K562 (cell line): Measurements from ENCODE around the gene WWC2. TPM values are rescaled to one million over a fixed set of nuclear protein-coding genes. Genes with fewer than 3 reads are reported as not detected.

ENCODE experiments used
- ATAC-seq: fragments of 200-7000 bp; cut with Tn5 transposase; 3 replicates; pipeline ENCODE4 v1.9.1; 2020; ENCODE audit warnings: moderate library complexity
- BruUV-seq: library from RNA; stranded (reverse); fragments of 400-500 nt; replicated peaks from 2 replicates; lab custom pipeline; 2021; lab: Mats Ljungman, UMichigan
- CTCF ChIA-PET: fragments of 300-600 bp; formaldehyde crosslinking; extraction: SDS; loops from one replicate; lab custom pipeline; 2021; ENCODE audit warnings: low intra/inter-chr PET ratio; lab: Yijun Ruan, JAX
- POLR2A ChIA-PET: fragments of 300-600, 350-650 bp; sonication (Branson Sonifier 250); formaldehyde crosslinking; extraction: SDS; loops from one replicate; lab custom pipeline; 2021; ENCODE audit warnings: antibody characterized with exemption, inconsistent platforms; lab: Yijun Ruan, JAX
- DNase-seq, 4 experiments: peaks; one replicate each; pipeline versions ENCODE4 v3.0.0 to v3.0.0-alpha.2; 2011 to 2018; ENCODE audit warnings: low spot score in 3 of 4, mixed read lengths in 3 of 4; ENCODE audit errors: extremely low read depth in 1 of 4
- FAIRE-seq: peaks from 2 replicates; lab custom pipeline; 2011; peaks lifted over from hg19 to GRCh38; lab: Jason Lieb, UNC
- H2AFZ ChIP-seq: 2 replicates; pipeline ENCODE4 v1.6.0; 2011; ENCODE audit warnings: low read depth, low read length, control low read depth, inconsistent platforms
- H3K27ac ChIP-seq: fragments of 200-600 bp; 3 replicates; pipeline ENCODE4 v1.8.0; 2011; ENCODE audit warnings: low read depth, mild to moderate bottlenecking, control low read depth, inconsistent platforms, low read length, moderate library complexity, mixed read lengths; ENCODE audit errors: extremely low read depth
- H3K27me3 ChIP-seq, 2 experiments: fragments of 300-600 bp in 1 of 2; 2 replicates in 1 of 2; 3 replicates in 1 of 2; pipeline versions ENCODE4 v1.6.0 to v1.8.0; 2011; ENCODE audit warnings: inconsistent platforms in 2 of 2, low read length in 2 of 2, mild to moderate bottlenecking in 1 of 2, mixed read lengths in 1 of 2, moderate library complexity in 1 of 2; ENCODE audit not compliant: control insufficient read depth in 2 of 2, insufficient read depth in 2 of 2
- H3K36me3 ChIP-seq: fragments of 300-600 bp; 3 replicates; pipeline ENCODE4 v1.8.0; 2011; ENCODE audit warnings: mild to moderate bottlenecking, low read length, inconsistent platforms; ENCODE audit not compliant: control insufficient read depth, insufficient read depth
- H3K4me1 ChIP-seq, 2 experiments: fragments of 200-600 bp in 1 of 2; replicated peaks in 1 of 2; 2 replicates in 1 of 2; 3 replicates in 1 of 2; pipeline versions ENCODE4 v1.5.1 to v1.8.0; 2011; ENCODE audit warnings: inconsistent platforms in 2 of 2, low read length in 2 of 2, mild to moderate bottlenecking in 1 of 2, mixed read lengths in 1 of 2, moderate library complexity in 1 of 2; ENCODE audit not compliant: control insufficient read depth in 2 of 2, insufficient read depth in 2 of 2
- H3K4me2 ChIP-seq: 2 replicates; pipeline ENCODE4 v1.6.1; 2011; ENCODE audit warnings: low read length, control low read depth, inconsistent platforms, mixed read lengths; ENCODE audit not compliant: insufficient read depth
- H3K4me3 ChIP-seq: fragments of 200-600 bp; sonication (generic), shearing (Covaris generic); 2 replicates; pipeline ENCODE4 v1.5.1; 2016; ENCODE audit warnings: control low read depth, inconsistent platforms
- H3K79me2 ChIP-seq: fragments of 200-600 bp; 3 replicates; pipeline ENCODE4 v1.8.0; 2011; ENCODE audit warnings: low read length, inconsistent platforms; ENCODE audit not compliant: control insufficient read depth, insufficient read depth
- H3K9ac ChIP-seq, 2 experiments: 2 replicates each; pipeline versions ENCODE4 v1.6.0 to v1.6.1; 2011; ENCODE audit warnings: low read depth in 2 of 2, low read length in 2 of 2, control low read depth in 1 of 2, inconsistent platforms in 1 of 2, mild to moderate bottlenecking in 1 of 2, mixed read lengths in 1 of 2; ENCODE audit not compliant: insufficient read depth in 1 of 2
- H3K9me1 ChIP-seq: one replicate; pipeline ENCODE4 v1.6.0; 2011; ENCODE audit warnings: inconsistent platforms, mild to moderate bottlenecking, low read length, moderate library complexity; ENCODE audit not compliant: control insufficient read depth, insufficient read depth
- H3K9me3 ChIP-seq: replicated peaks from 2 replicates; pipeline ENCODE4 v1.5.1; 2011; ENCODE audit warnings: low read depth, low read length, inconsistent platforms; ENCODE audit not compliant: control insufficient read depth, insufficient read depth
- H4K20me1 ChIP-seq: replicated peaks from 2 replicates; pipeline ENCODE4 v1.6.1; 2011; ENCODE audit warnings: low read length, inconsistent platforms, mixed read lengths; ENCODE audit not compliant: control insufficient read depth, insufficient read depth
- BRF2 ChIP-seq: IDR thresholded peaks from 3 replicates; pipeline ENCODE4 v1.6.1; 2011; ENCODE audit warnings: borderline replicate concordance, mild to moderate bottlenecking; ENCODE audit not compliant: insufficient read length, insufficient read depth
- CBX8 ChIP-seq: fragments of 200-600 bp; sonication (generic); IDR thresholded peaks from 2 replicates; pipeline ENCODE4 v1.6.1; 2012; ENCODE audit warnings: borderline replicate concordance, mixed run types, low read depth, mild to moderate bottlenecking, moderate library complexity, mixed read lengths, low read length, control low read depth, inconsistent platforms; ENCODE audit not compliant: poor library complexity, severe bottlenecking; ENCODE audit errors: extremely low read depth
- DEAF1 ChIP-seq: fragments of 450-650 bp; formaldehyde crosslinking; IDR thresholded peaks from 2 replicates; pipeline ENCODE4 v1.4.0; 2020; ENCODE audit warnings: mild to moderate bottlenecking, moderate library complexity
- DLX4 ChIP-seq: fragments of 250-450 bp; sonication (Bioruptor Pico); IDR thresholded peaks from 2 replicates; pipeline ENCODE4 v1.6.1; 2021; ENCODE audit warnings: mild to moderate bottlenecking
- GABPA ChIP-seq: fragments of 200-800 bp; sonication (Bioruptor generic); conservative IDR thresholded peaks from 2 replicates; pipeline ENCODE4 v1.6.1; 2016; ENCODE audit warnings: low read depth, missing genetic modification characterization, missing compliant biosample characterization
- NONO ChIP-seq, 2 experiments: fragments of 200-400 bp in 1 of 2; fragments of 450-650 bp in 1 of 2; formaldehyde crosslinking in 1 of 2; IDR thresholded peaks; 2 replicates each; pipeline ENCODE4 v1.6.1; 2017; ENCODE audit warnings: low read depth in 2 of 2, mild to moderate bottlenecking in 2 of 2, moderate library complexity in 2 of 2, low read length in 1 of 2
- RBFOX2 ChIP-seq: fragments of 200-400 bp; formaldehyde crosslinking; IDR thresholded peaks from 2 replicates; pipeline ENCODE4 v1.6.1; 2017; ENCODE audit warnings: low read depth, mild to moderate bottlenecking, low read length, moderate library complexity
- TAF15 ChIP-seq: fragments of 200-400 bp; formaldehyde crosslinking; IDR thresholded peaks from 2 replicates; pipeline ENCODE4 v1.6.1; 2017; ENCODE audit warnings: mild to moderate bottlenecking, low read depth, low read length, moderate library complexity
- TFAM ChIP-seq: fragments of 250-450 bp; sonication (Bioruptor Pico); conservative IDR thresholded peaks from 2 replicates; pipeline ENCODE4 v1.5.0; 2021; ENCODE audit warnings: mild to moderate bottlenecking, moderate library complexity
- ZFP91 ChIP-seq: sonication (generic); formaldehyde crosslinking; IDR thresholded peaks from 2 replicates; pipeline ENCODE4 v1.8.0; 2022; ENCODE audit warnings: mild to moderate bottlenecking, missing genetic modification reagents
- WGBS: fragments of 100-300 bp; shearing (Covaris generic); methylation state at CpG from one replicate; pipeline ENCODE4 v1.1.6; 2016; ENCODE audit warnings: low coverage, mixed read lengths; ENCODE audit not compliant: insufficient coverage; ENCODE audit errors: missing lambda C conversion rate; 5-methylcytosine and 5-hydroxymethylcytosine counted together
- in situ Hi-C: fragments of 300-500 bp; cut with MboI; formaldehyde crosslinking; loops from 4 replicates; pipeline ENCODE4 v1.15.0; 2018; ENCODE audit warnings: inconsistent platforms, mixed read lengths
- intact Hi-C: fragments of 100-400 bp; cut with micrococcal nuclease; formaldehyde crosslinking; loops from 2 replicates; pipeline ENCODE4 v1.14.2; 2022
- polyA plus RNA-seq, 8 experiments: library from polyadenylated mRNA; depleted of rRNA in 4 of 8; stranded (reverse) in 5 of 8; unstranded in 3 of 8; fragments of >200 nt; fragmentation: Nextera tagmentation in 2 of 8; fragmentation: Illumina TruSeq in 1 of 8; extraction: Ambion mirVana in 2 of 8; extraction: Trizol in 1 of 8; gene quantifications; 2 replicates each; pipeline versions ENCODE4 v1.2.1 to v1.2.3, GENCODE V29; 2011 to 2014; ENCODE audit warnings: inconsistent platforms in 1 of 8, missing spikeins in 1 of 8
- total RNA-seq, 7 experiments: library from RNA; depleted of rRNA in 6 of 7; stranded (reverse); fragments of >200 nt in 6 of 7; fragmentation: Illumina TruSeq in 2 of 7; extraction: Trizol in 2 of 7; gene quantifications; 2 replicates each; pipeline versions ENCODE4 v1.2.1 to v1.2.3, GENCODE V29; 2011 to 2021; ENCODE audit warnings: low replicate concordance in 1 of 7

WWC2 gene
- total and polyA plus RNA-seq, 9 of the 15 experiments (the other 6 are each of a cell fraction or from before 2014, with no cell fraction given): 3.7 to 39.4 (median 19.6) TPM

GRCh38 chr4:183249854-183250253, 150.8 kb downstream of the WWC2 start:
- H3K9me1 ChIP-seq: no peaks in the 10 kb centered on the region
- no TSS peak for BruUV-seq
- H2AFZ ChIP-seq: no peak overlapping the region
- WGBS: 0% methylated on average over 1 of the region's 2 CpGs
- ChIA-PET POLR2A (interaction anchor here (0.7 to 2.0 kb wide), 2 partner anchors 154 to 280 kb away, joined by 3 to 4 read pairs; no protein-coding TSS in a partner anchor), CTCF (interaction anchor here (1.1 to 3.4 kb wide), 3 partner anchors 175 to 330 kb away, joined by 3 to 29 read pairs (median 16); no protein-coding TSS in a partner anchor)
- intact Hi-C loops: no loop called here
- ATAC-seq (peak; percentile 82), FAIRE-seq (peak; percentile 19), DNase-seq (peak in 2 of 4 experiments; percentile 24 to 40)
- no peaks in the 10 kb centered on the region; a peak in 1 of 5 replicates for H3K4me1 ChIP-seq
- H3K4me3 ChIP-seq: no peak overlapping the region
- in situ Hi-C loops: loop anchor here (5.0 to 25.0 kb wide), 2 partner anchors 318 to 788 kb away; no protein-coding TSS in a partner anchor
- H3K79me2 ChIP-seq: no peaks in the 10 kb centered on the region
- H3K9me3 ChIP-seq: no peaks in the 10 kb centered on the region
- no peak overlapping the region for H3K9ac ChIP-seq
- H3K27ac ChIP-seq: no peak overlapping the region
- H3K4me2 ChIP-seq: no peak overlapping the region
- peaks cover 33% of the 10 kb centered on the region; the same call in 2 of the 3 replicates for H3K36me3 ChIP-seq
- no peaks in the 10 kb centered on the region for H3K27me3 ChIP-seq
- no peaks in the 10 kb centered on the region for H4K20me1 ChIP-seq
- TF ChIP-seq TAF15 (no peak), RBFOX2 (no peak), ZFP91 (CRISPR knock-in tag) (no peak), GABPA (tag) (no peak), BRF2 (no peak), TFAM (no peak), DLX4 (CRISPR knock-in tag) (no peak), CBX8 (no peak), NONO (IDR thresholded peaks at IDR 0.05; ENCODE audit: low read depth in 2 of 2, low read length in 1 of 2) (no peak), DEAF1 (CRISPR knock-in tag) (peak; percentile 54; the same call in 1 of the 2 replicates)
